ENCODE data around the gene NR2F2.

GRCh38 chr15:96362755-96363651 lies 32.5 kb downstream of the NR2F2 start:
- no peak for TF ChIP-seq CTCF (IDR thresholded peaks at IDR 0.05)
- no peak for TF ChIP-seq SIN3A (IDR thresholded peaks at IDR 0.05; ENCODE audit: borderline replicate concordance, insufficient read depth, low read depth, low read length)
- no peak for TF ChIP-seq POLR2AphosphoS5 (IDR thresholded peaks at IDR 0.05; ENCODE audit: low read depth, low read length)

Data from Panc1 (cell line).